ENCODE data around the gene SCAMP4. TPM values are rescaled to one million over a fixed set of nuclear protein-coding genes. Genes with fewer than 3 reads are reported as not detected.

Gene SCAMP4
- total RNA-seq, 1 donor: 70.6 TPM

DNA sequence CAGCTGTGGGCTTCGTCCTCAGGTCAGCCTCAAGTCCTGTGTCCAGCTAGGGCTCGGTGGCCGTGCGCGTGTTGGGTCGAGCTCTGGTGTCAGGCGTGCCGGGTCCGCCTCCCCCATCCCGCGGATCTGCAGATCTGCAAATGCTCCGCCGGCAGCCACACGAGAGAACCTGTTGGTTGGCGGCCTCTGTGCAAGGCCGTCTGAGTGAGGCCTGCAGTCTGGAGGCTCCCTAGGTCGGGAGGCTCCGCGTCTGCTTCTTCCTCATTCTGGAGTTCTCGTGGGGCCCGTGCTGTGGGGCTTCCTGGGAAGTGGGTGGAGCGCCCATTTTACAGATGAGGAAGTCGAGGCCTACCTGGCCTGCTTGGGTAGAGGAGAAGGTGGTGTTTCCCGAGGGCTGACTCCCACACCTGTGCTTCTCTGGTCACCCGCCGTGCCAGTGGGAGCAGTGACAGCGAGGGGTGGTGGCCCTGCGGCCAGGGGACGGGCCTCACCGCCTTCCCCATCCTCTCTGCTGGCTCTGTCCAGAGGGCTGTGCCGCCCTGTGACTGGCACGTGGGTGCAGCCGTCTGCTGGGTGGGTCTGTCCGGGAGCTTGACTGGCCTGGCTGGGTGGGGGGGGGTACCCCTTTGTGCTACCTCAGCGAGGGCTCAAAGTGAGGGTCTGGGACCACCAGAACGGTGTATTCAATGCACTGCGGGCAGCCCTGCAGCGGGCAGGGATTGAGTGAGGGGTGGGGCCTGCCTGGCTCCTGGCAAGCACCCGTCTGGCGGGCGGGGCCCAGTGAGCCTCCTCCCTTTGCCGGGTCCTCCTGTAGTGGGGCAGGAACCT, 39.1 kb downstream of the SCAMP4 start:
- Histone ChIP-seq H3K79me2 (ENCODE audit: insufficient read depth, low read length) (peaks cover 72% of the 10 kb centered on the region), H3K4me2 (ENCODE audit: insufficient read depth, low read length) (no peak overlapping the region), H3K4me3 (ENCODE audit: insufficient read depth, low read length) (no peak overlapping the region), H4K20me1 (ENCODE audit: insufficient read depth, low read length) (peaks cover 52% of the 10 kb centered on the region), H3K9me3 (ENCODE audit: low read depth, low read length) (no peaks in the 10 kb centered on the region), H3K4me1 (ENCODE audit: insufficient read depth, low read length) (peaks cover 20% of the 10 kb centered on the region), H3K36me3 (ENCODE audit: insufficient read depth, low read length) (no peaks in the 10 kb centered on the region), H3K27ac (ENCODE audit: low read depth, low read length) (no peak overlapping the region), H3K27me3 (ENCODE audit: insufficient read depth, low read length) (no peaks in the 10 kb centered on the region), H2AFZ (ENCODE audit: low read length) (no peak overlapping the region)
- DNase-seq (ENCODE audit: insufficient read length, low spot score, missing footprints): no peak
- TF ChIP-seq, protein P1, sequence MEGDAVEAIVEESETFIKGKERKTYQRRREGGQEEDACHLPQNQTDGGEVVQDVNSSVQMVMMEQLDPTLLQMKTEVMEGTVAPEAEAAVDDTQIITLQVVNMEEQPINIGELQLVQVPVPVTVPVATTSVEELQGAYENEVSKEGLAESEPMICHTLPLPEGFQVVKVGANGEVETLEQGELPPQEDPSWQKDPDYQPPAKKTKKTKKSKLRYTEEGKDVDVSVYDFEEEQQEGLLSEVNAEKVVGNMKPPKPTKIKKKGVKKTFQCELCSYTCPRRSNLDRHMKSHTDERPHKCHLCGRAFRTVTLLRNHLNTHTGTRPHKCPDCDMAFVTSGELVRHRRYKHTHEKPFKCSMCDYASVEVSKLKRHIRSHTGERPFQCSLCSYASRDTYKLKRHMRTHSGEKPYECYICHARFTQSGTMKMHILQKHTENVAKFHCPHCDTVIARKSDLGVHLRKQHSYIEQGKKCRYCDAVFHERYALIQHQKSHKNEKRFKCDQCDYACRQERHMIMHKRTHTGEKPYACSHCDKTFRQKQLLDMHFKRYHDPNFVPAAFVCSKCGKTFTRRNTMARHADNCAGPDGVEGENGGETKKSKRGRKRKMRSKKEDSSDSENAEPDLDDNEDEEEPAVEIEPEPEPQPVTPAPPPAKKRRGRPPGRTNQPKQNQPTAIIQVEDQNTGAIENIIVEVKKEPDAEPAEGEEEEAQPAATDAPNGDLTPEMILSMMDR (IDR thresholded peaks at IDR 0.05; ENCODE audit: extremely low read depth, low read depth, low read length): no peak

DNA sequence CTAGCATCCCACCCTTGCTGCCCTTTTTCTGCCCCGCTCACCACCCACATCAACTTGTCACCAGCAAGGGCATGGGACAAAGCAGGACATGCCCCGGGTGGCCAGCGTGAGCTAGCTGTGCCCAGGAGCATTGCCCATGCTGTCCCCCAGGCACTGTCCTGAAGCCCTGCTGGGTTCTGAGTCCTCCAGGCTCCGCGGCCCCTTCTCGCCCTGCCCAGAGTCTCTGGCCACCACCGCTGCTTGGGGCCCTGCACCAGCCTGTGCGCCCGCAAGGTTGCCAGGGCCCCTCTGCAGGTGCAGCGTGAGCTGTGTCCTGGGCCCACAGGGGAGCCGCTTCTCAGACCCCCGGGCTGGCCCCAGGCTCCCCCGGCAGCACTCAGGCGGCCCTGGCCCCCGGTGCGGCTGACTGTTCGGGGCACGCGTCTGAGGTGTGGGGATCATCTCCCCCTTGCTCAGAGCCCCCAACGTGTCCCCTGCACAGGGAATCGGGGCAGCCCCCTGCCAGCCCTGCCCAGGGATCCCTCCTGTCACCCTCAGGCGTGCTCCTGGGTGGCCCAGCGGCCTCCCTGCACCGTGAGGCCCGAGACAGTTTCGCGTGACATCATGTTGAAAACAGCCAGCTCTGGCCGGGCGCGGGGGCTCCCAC, 39.8 kb downstream of the SCAMP4 start:
- DNase-seq (ENCODE audit: insufficient read length, low spot score, missing footprints): no peak
- Histone ChIP-seq H3K4me3 (ENCODE audit: insufficient read depth, low read length) (no peak overlapping the region), H3K36me3 (ENCODE audit: insufficient read depth, low read length) (no peaks in the 10 kb centered on the region), H4K20me1 (ENCODE audit: insufficient read depth, low read length) (peaks cover 54% of the 10 kb centered on the region), H3K4me2 (ENCODE audit: insufficient read depth, low read length) (no peak overlapping the region), H2AFZ (ENCODE audit: low read length) (no peak overlapping the region), H3K27ac (ENCODE audit: low read depth, low read length) (no peak overlapping the region), H3K27me3 (ENCODE audit: insufficient read depth, low read length) (no peaks in the 10 kb centered on the region), H3K79me2 (ENCODE audit: insufficient read depth, low read length) (peaks cover 78% of the 10 kb centered on the region), H3K4me1 (ENCODE audit: insufficient read depth, low read length) (peaks cover 14% of the 10 kb centered on the region), H3K9me3 (ENCODE audit: low read depth, low read length) (no peaks in the 10 kb centered on the region)
- TF ChIP-seq, protein P1 (IDR thresholded peaks at IDR 0.05; ENCODE audit: extremely low read depth, low read depth, low read length): no peak

DNA sequence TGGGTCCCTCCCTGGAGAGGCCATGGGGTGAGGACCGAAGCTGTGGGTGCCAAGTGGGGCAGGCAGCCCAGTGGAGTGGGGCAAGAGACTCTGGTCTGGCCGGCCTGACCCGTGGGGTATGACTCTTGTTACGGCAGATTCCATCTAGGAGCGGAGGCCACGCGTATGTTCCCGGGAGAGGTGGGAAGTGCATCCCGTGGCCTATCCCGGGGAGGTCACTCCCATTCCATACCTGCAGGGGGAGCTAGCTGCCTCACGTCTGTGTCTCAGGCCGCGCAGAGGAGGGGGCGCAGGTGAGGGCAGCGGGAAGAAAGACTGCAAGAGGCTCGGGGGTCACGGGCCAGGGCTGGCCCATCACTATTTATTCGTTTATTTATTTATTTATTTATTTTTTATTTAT, 40.7 kb downstream of the SCAMP4 start:
- H2AFZ ChIP-seq (ENCODE audit: low read length): no peak overlapping the region
- H3K4me3 ChIP-seq (ENCODE audit: insufficient read depth, low read length): no peak overlapping the region
- TF ChIP-seq, protein P1 (IDR thresholded peaks at IDR 0.05; ENCODE audit: extremely low read depth, low read depth, low read length): peak; percentile 43
- H3K27ac ChIP-seq (ENCODE audit: low read depth, low read length): no peak overlapping the region
- H3K4me2 ChIP-seq (ENCODE audit: insufficient read depth, low read length): no peak overlapping the region
- H3K36me3 ChIP-seq (ENCODE audit: insufficient read depth, low read length): no peaks in the 10 kb centered on the region
- DNase-seq (ENCODE audit: insufficient read length, low spot score, missing footprints): peak; percentile 93
- no peaks in the 10 kb centered on the region for H3K27me3 ChIP-seq (ENCODE audit: insufficient read depth, low read length)
- peaks cover 58% of the 10 kb centered on the region for H4K20me1 ChIP-seq (ENCODE audit: insufficient read depth, low read length)
- no peaks in the 10 kb centered on the region for H3K9me3 ChIP-seq (ENCODE audit: low read depth, low read length)
- peaks cover 84% of the 10 kb centered on the region for H3K79me2 ChIP-seq (ENCODE audit: insufficient read depth, low read length)
- H3K4me1 ChIP-seq (ENCODE audit: insufficient read depth, low read length): peaks cover 10% of the 10 kb centered on the region

DNA sequence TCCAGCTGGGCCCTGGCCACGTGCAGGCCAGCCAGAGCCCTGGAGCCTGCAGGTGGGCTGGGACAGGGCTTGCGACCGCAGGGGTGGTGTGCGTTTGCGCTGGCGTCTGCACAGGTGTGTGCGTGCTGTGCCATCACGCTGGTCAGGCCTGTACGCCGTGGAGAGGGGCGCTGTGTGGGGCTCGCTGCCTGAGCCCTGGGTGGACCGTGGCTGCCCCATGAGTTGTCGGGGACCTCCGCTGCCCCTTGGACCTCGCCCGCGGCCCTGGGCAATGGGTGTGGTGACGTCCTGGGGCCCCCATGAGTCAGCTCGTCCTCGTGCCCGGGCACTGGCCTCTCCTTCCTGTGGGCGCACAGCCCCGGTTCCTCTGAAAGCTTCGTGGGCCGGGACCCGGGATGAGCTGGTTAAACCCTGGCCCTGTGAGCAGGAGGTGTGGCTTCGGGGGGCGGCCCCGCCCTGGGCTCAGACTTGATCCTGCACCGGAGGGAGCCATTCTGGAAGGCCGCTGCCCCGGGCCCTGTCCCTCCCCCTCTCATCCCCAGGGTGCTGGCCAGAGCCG, 42.5 kb downstream of the SCAMP4 start:
- Histone ChIP-seq H3K9me3 (ENCODE audit: low read depth, low read length) (no peaks in the 10 kb centered on the region), H3K4me3 (ENCODE audit: insufficient read depth, low read length) (no peak overlapping the region), H3K27ac (ENCODE audit: low read depth, low read length) (no peak overlapping the region), H3K4me1 (ENCODE audit: insufficient read depth, low read length) (peaks cover 5% of the 10 kb centered on the region), H3K27me3 (ENCODE audit: insufficient read depth, low read length) (no peaks in the 10 kb centered on the region), H3K79me2 (ENCODE audit: insufficient read depth, low read length) (peaks cover 84% of the 10 kb centered on the region), H3K4me2 (ENCODE audit: insufficient read depth, low read length) (no peak overlapping the region), H2AFZ (ENCODE audit: low read length) (no peak overlapping the region), H3K36me3 (ENCODE audit: insufficient read depth, low read length) (no peaks in the 10 kb centered on the region), H4K20me1 (ENCODE audit: insufficient read depth, low read length) (peaks cover 54% of the 10 kb centered on the region)
- no peak for DNase-seq (ENCODE audit: insufficient read length, low spot score, missing footprints)
- TF ChIP-seq, protein P1 (IDR thresholded peaks at IDR 0.05; ENCODE audit: extremely low read depth, low read depth, low read length): no peak
